Calu3 (cell line): ENCODE measurements around the gene UROC1. TPM values are rescaled to one million over a fixed set of nuclear protein-coding genes. Genes with fewer than 3 reads are reported as not detected.

Source experiments
- BruUV-seq: library from RNA; stranded (reverse); fragments of 400-500 nt; replicated peaks from 2 replicates; lab custom pipeline; 2021; lab: Mats Ljungman, UMichigan
- CTCF ChIA-PET: fragments of 300-600 bp; sonication (Branson Sonifier 250); formaldehyde crosslinking; loops from one replicate; lab custom pipeline; 2022; ENCODE audit warnings: antibody characterized with exemption; lab: Charles Lee
- DNase-seq: peaks from one replicate; pipeline ENCODE4 v3.0.0; 2022
- H3K27ac Mint-ChIP-seq: one replicate; pipeline ENCODE4 v1.8.0; 2022; ENCODE audit warnings: mixed read lengths; ENCODE audit not compliant: unreplicated experiment
- H3K27me3 Mint-ChIP-seq: one replicate; pipeline ENCODE4 v1.8.0; 2022; ENCODE audit warnings: mixed read lengths; ENCODE audit not compliant: unreplicated experiment
- H3K36me3 Mint-ChIP-seq: one replicate; pipeline ENCODE4 v1.8.0; 2022; ENCODE audit warnings: mild to moderate bottlenecking, moderate library complexity, mixed read lengths; ENCODE audit not compliant: insufficient read depth, unreplicated experiment
- H3K4me1 Mint-ChIP-seq: one replicate; pipeline ENCODE4 v1.8.0; 2022; ENCODE audit warnings: mild to moderate bottlenecking, low read depth, mixed read lengths; ENCODE audit not compliant: unreplicated experiment
- H3K4me3 Mint-ChIP-seq: one replicate; pipeline ENCODE4 v1.8.0; 2022; ENCODE audit warnings: mild to moderate bottlenecking, low read depth, moderate library complexity, mixed read lengths; ENCODE audit not compliant: unreplicated experiment
- H3K9me3 Mint-ChIP-seq: one replicate; pipeline ENCODE4 v1.8.0; 2022; ENCODE audit warnings: low read depth, mixed read lengths; ENCODE audit not compliant: unreplicated experiment
- intact Hi-C: fragments of 100-400 bp; cut with micrococcal nuclease; formaldehyde crosslinking; loops from one replicate; pipeline ENCODE4 v1.10.0; 2022; ENCODE audit not compliant: unreplicated experiment
- total RNA-seq: library from RNA; stranded (reverse); gene quantifications from 2 replicates; pipeline ENCODE4 v1.2.3, GENCODE V29; 2022
- TF ChIP-seq, protein P1 (sequence below): fragments of 200-600 bp; IDR thresholded peaks from one replicate; pipeline ENCODE4 v1.8.0; 2022; ENCODE audit warnings: antibody characterized with exemption; ENCODE audit not compliant: unreplicated experiment

UROC1 gene
- total RNA-seq, 1 experiment from 2014 or later, result not detected

DNA sequence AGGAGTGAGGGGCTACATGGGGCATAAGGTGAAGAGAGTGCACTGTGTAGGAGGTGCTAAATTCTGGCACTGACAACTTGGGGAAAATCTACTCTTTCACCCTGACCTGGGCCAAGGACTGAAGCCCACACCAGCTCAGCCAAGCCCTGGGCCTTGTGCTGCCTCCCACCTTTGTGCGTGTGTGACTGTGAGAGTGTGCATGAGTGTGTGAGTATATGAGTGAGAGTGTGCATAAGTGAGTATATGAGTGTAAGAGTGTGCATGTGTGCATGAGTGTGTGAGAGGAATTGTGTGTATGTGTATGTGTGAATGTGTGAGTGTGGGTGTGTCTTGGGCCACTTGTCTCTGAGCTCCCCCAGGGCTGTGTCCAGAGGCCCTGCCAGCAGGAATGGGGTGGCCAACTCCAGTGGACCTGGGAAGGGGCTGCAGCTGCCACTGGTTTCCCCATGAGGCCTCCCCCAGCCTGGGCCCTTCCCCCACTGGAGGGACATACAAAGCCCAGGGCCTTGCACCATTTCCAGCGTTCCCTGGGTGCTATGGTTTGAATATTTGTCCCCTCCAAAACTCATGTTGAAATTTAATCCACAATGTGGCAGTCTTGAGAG lies 26.0 kb upstream of the UROC1 start:
- Mint-ChIP-seq H3K27ac (no peak overlapping the region), H3K4me3 (no peak overlapping the region), H3K9me3 (peaks cover 4% of the 10 kb centered on the region), H3K36me3 (peaks cover 4% of the 10 kb centered on the region), H3K4me1 (peaks cover 17% of the 10 kb centered on the region), H3K27me3 (peaks cover 62% of the 10 kb centered on the region)
- CTCF ChIA-PET, result interaction anchor here (0.7 kb wide), 1 partner anchor 15 kb away, joined by 3 read pairs; the partner anchor contains the start of gene C3orf22
- intact Hi-C loops, result no loop called here
- no TSS peak for BruUV-seq
- DNase-seq, result no peak
- TF ChIP-seq, protein P1, sequence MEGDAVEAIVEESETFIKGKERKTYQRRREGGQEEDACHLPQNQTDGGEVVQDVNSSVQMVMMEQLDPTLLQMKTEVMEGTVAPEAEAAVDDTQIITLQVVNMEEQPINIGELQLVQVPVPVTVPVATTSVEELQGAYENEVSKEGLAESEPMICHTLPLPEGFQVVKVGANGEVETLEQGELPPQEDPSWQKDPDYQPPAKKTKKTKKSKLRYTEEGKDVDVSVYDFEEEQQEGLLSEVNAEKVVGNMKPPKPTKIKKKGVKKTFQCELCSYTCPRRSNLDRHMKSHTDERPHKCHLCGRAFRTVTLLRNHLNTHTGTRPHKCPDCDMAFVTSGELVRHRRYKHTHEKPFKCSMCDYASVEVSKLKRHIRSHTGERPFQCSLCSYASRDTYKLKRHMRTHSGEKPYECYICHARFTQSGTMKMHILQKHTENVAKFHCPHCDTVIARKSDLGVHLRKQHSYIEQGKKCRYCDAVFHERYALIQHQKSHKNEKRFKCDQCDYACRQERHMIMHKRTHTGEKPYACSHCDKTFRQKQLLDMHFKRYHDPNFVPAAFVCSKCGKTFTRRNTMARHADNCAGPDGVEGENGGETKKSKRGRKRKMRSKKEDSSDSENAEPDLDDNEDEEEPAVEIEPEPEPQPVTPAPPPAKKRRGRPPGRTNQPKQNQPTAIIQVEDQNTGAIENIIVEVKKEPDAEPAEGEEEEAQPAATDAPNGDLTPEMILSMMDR, result no peak

DNA sequence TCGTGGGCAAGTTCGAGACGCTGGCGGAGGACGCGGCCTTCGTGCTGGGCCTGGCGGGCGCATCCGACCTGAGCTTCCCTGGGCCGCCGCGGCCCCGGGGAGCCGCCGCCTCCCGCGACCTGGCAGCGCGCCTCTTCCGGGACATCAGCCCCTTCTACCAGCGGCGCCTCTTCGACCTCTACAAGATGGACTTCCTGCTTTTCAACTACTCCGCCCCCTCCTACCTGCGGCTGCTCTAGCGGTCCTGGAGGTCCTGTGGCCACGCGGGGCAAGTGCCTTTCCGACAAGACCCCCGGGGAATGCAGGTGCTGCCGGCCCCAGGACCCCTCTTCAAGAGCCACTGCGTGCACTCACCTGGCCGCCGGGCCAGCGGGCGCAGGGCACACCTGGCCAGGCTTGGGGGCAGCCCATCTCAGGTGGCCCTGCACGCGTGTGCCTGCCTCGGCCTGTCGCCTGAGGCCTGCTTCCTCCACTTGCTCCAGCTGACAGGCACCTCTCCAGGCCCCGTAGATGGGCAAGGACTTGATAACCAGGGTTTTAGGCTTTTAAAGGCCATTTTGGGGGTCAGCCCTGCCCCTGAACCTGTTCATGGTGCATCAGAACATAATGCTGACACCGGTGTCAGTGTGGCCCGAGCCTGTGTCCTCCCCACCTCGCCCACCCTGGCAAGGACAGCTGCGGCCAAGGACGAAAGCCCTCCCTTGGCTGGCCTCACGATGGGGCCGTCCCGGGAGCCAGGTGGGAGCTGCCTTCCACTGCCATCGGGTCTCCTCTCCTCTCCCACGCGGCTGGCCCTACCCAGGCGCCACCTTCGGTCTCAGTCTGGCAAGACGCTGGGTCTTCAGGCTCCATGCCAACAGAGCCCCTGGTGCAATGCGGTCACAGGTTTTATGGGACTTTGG lies 25.0 kb upstream of the UROC1 start:
- Mint-ChIP-seq H3K4me3 (no peak overlapping the region), H3K36me3 (peaks cover 4% of the 10 kb centered on the region), H3K27me3 (peaks cover 58% of the 10 kb centered on the region), H3K4me1 (peaks cover 17% of the 10 kb centered on the region), H3K27ac (no peak overlapping the region), H3K9me3 (peaks cover 4% of the 10 kb centered on the region)
- TF ChIP-seq, protein P1, result no peak
- no TSS peak for BruUV-seq
- CTCF ChIA-PET, result no interaction called here
- DNase-seq, result no peak
- intact Hi-C loops, result no loop called here

DNA sequence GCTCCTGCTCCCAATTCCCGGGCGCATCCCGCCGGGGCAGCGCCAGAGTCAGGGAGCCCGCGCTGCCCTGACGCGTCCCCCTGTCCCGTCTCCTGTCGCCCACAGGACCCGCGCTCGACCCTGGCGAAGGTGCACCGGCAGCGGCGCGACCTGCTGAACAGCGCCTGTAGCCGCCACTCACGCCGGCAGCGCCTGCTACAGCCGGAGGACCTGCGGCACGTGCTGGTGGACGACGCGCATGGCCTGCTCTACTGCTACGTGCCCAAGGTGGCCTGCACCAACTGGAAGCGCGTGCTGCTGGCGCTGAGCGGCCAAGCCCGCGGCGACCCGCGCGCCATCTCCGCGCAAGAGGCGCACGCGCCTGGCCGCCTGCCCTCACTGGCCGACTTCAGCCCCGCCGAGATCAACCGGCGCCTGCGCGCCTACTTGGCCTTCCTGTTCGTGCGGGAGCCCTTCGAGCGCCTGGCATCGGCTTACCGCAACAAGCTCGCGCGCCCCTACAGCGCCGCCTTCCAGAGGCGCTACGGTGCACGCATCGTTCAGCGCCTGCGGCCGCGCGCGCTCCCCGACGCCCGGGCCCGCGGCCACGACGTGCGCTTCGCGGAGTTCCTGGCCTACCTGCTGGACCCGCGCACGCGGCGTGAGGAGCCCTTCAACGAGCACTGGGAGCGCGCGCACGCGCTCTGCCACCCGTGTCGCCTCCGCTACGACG lies 24.2 kb upstream of the UROC1 start:
- TF ChIP-seq, protein P1, result no peak
- no TSS peak for BruUV-seq
- Mint-ChIP-seq H3K9me3 (peaks cover 4% of the 10 kb centered on the region), H3K36me3 (peaks cover 4% of the 10 kb centered on the region), H3K4me1 (peaks cover 17% of the 10 kb centered on the region), H3K27me3 (peaks cover 58% of the 10 kb centered on the region), H3K4me3 (no peak overlapping the region), H3K27ac (no peak overlapping the region)
- DNase-seq, result peak; percentile 0
- CTCF ChIA-PET, result no interaction called here
- intact Hi-C loops, result no loop called here

DNA sequence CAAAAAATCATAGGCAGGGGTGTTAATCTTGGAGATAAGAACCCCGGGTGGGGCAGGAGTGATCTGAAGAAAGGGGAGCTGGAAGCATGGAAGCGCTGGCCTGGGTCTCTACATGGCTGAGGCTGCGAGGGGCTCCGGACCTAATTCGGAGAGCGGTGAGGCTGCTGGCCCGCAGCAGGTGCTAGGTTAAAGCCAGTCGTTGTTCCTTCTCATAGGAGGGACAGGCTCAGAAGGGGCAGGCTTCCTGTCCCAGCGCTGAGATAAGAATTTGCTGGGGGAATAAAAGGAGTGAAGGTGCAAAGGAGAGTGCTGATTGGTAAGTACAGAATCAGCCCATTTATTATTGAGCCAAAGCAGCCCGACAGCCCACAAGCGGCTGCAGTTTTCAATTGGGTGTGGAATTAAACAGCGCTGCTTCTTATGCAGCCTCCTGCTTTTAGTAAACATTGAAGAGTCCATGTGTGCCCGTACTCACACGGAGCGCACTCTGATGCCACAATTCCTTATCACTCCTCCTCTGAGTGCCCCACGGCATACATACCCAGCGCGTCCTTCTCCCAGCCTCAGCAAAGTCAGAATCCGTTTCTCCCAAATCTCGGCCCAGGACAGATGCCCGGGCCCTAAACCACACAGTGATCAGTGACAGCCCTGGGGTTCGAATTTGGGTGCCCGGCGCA lies 23.5 kb upstream of the UROC1 start:
- TF ChIP-seq, protein P1, result no peak
- peaks cover 58% of the 10 kb centered on the region for H3K27me3 Mint-ChIP-seq
- H3K27ac Mint-ChIP-seq, result no peak overlapping the region
- no peak for DNase-seq
- peaks cover 17% of the 10 kb centered on the region for H3K4me1 Mint-ChIP-seq
- H3K4me3 Mint-ChIP-seq, result no peak overlapping the region
- peaks cover 4% of the 10 kb centered on the region for H3K36me3 Mint-ChIP-seq
- H3K9me3 Mint-ChIP-seq, result peaks cover 4% of the 10 kb centered on the region
- intact Hi-C loops, result no loop called here
- CTCF ChIA-PET, result no interaction called here
- no TSS peak for BruUV-seq
